LNCaP clone FGC (cell line): ENCODE measurements around the gene GNG7.
"Not testable (repeated sequence)": the region's sequence is repeated elsewhere in the genome, so short reads cannot be mapped to it uniquely, and the experiment has no call there.

Source experiments
- DNase-seq: peaks from one replicate; pipeline ENCODE4 v3.0.0-alpha.2; 2011; ENCODE audit warnings: low read depth
- H3K4me3 ChIP-seq: 2 replicates; pipeline ENCODE4 v1.5.1; 2011; ENCODE audit warnings: mild to moderate bottlenecking, low read depth, low read length, control low read depth
- CTCF ChIP-seq: IDR thresholded peaks from 2 replicates; pipeline ENCODE4 v1.5.1; 2012; ENCODE audit warnings: mild to moderate bottlenecking; ENCODE audit not compliant: control insufficient read depth, insufficient read depth; ENCODE audit errors: extremely low read depth

GNG7 gene

GRCh38 chr19:2542341-2543069, 160.0 kb downstream of the GNG7 start:
- TF ChIP-seq CTCF: no peak
- H3K4me3 ChIP-seq: no peak overlapping the region
- DNase-seq: no peak

GRCh38 chr19:2540646-2541454, 161.6 kb downstream of the GNG7 start:
- no peak overlapping the region for H3K4me3 ChIP-seq
- TF ChIP-seq CTCF: no peak
- DNase-seq: no peak

GRCh38 chr19:2540251-2540645, 162.2 kb downstream of the GNG7 start:
- TF ChIP-seq CTCF: no peak
- no peak for DNase-seq
- H3K4me3 ChIP-seq: no peak overlapping the region

GRCh38 chr19:2538096-2538757, 164.3 kb downstream of the GNG7 start:
- TF ChIP-seq CTCF: no peak
- no peak overlapping the region for H3K4me3 ChIP-seq
- DNase-seq: no peak

- not testable (repeated sequence) for DNase-seq, H3K4me3 ChIP-seq
Observed at GRCh38 chr19:2537584-2537983, 164.9 kb downstream of the GNG7 start.

- no peak for DNase-seq
- H3K4me3 ChIP-seq: no peak overlapping the region
- TF ChIP-seq CTCF: no peak
Observed at GRCh38 chr19:2536461-2536860, 166.0 kb downstream of the GNG7 start.

- no peak for DNase-seq
- TF ChIP-seq CTCF: no peak
- H3K4me3 ChIP-seq: no peak overlapping the region
Observed at GRCh38 chr19:2534423-2535013, 168.0 kb downstream of the GNG7 start.
